ENCODE measurements around the gene CTBP2.

The CTBP2 gene

DNA sequence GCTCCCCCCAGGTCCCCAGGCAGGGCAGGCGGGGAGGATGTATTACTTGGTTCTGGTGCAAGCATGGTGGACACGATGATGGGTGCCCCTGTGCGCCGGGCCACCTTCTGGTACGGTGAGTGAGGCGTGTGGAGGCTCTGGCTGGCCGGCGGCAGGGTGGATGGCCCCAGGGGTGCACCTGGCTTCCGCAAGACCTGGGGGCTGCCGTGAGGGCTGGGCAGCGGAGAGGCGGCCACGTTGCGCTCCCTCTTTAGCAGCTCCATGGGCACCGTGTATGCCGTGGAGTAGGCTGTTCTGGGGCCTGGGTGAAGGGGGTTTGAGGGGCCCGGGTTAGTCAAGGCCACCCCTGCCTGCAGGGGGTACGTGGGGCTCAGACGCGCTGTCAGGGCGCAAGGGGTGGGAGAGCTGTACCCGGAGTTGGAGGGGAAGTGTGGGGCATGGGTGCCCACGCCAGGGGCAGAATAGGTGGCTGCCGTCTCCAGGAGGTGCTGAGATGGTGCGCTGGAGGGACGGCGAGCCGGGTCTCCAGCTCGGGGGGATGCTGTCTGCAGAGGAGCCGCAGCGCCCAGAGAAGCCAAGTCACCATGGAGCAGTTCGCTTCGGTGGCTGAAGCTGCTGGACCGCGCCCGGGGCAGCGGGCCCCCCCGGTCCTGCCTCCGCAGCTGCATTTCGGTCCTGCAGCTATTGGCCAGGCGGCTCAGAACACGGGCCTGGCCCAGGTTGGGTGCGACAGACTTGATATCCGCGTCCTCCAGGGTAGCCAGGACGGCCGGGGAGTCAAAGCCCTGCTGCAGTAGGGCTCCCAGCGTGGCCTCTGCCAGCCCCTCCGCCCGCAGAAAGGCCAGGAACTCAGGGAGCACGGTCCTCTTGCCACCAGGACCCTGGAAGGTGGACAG is 134.1 kb downstream of the CTBP2 start:
- Histone ChIP-seq H3K4me3 (replicated peaks; ENCODE audit: low read depth, low read length) (no peak overlapping the region), H3K27me3 (replicated peaks; ENCODE audit: control insufficient read depth, insufficient read depth, low read length) (no peaks in the 10 kb centered on the region; the same call in 1 of the 2 replicates), H3K36me3 (ENCODE audit: control insufficient read depth, insufficient read depth, low read length) (no peaks in the 10 kb centered on the region)
- no peak for DNase-seq (ENCODE audit: extremely low read depth, insufficient read length)
- TF ChIP-seq, protein P1, sequence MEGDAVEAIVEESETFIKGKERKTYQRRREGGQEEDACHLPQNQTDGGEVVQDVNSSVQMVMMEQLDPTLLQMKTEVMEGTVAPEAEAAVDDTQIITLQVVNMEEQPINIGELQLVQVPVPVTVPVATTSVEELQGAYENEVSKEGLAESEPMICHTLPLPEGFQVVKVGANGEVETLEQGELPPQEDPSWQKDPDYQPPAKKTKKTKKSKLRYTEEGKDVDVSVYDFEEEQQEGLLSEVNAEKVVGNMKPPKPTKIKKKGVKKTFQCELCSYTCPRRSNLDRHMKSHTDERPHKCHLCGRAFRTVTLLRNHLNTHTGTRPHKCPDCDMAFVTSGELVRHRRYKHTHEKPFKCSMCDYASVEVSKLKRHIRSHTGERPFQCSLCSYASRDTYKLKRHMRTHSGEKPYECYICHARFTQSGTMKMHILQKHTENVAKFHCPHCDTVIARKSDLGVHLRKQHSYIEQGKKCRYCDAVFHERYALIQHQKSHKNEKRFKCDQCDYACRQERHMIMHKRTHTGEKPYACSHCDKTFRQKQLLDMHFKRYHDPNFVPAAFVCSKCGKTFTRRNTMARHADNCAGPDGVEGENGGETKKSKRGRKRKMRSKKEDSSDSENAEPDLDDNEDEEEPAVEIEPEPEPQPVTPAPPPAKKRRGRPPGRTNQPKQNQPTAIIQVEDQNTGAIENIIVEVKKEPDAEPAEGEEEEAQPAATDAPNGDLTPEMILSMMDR (IDR thresholded peaks at IDR 0.05; ENCODE audit: insufficient read depth, low read length, poor library complexity, severe bottlenecking) = no peak

DNA sequence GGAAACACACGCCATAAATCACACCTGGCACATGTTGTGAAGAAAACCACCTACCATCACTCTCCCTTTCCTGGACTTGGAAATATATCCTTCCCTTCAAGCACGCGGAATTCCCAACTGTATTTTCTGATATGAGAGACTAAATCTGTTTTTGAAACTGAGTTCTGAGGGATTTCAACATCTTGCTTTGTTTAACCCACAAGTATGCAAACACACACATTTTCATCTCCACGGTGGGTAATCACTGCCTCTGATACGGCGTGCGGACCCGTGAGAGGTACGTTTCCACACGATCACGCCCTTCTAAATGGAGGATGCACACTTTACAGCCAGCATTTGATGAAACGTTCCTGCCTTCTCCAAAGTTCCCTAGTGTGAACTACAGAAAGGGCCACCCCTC is 135.0 kb downstream of the CTBP2 start:
- DNase-seq (ENCODE audit: extremely low read depth, insufficient read length) = no peak
- TF ChIP-seq, protein P1 (IDR thresholded peaks at IDR 0.05; ENCODE audit: insufficient read depth, low read length, poor library complexity, severe bottlenecking) = no peak
- Histone ChIP-seq H3K36me3 (ENCODE audit: control insufficient read depth, insufficient read depth, low read length) (no peaks in the 10 kb centered on the region), H3K4me3 (replicated peaks; ENCODE audit: low read depth, low read length) (no peak overlapping the region), H3K27me3 (replicated peaks; ENCODE audit: control insufficient read depth, insufficient read depth, low read length) (no peaks in the 10 kb centered on the region; the same call in 1 of the 2 replicates)

DNA sequence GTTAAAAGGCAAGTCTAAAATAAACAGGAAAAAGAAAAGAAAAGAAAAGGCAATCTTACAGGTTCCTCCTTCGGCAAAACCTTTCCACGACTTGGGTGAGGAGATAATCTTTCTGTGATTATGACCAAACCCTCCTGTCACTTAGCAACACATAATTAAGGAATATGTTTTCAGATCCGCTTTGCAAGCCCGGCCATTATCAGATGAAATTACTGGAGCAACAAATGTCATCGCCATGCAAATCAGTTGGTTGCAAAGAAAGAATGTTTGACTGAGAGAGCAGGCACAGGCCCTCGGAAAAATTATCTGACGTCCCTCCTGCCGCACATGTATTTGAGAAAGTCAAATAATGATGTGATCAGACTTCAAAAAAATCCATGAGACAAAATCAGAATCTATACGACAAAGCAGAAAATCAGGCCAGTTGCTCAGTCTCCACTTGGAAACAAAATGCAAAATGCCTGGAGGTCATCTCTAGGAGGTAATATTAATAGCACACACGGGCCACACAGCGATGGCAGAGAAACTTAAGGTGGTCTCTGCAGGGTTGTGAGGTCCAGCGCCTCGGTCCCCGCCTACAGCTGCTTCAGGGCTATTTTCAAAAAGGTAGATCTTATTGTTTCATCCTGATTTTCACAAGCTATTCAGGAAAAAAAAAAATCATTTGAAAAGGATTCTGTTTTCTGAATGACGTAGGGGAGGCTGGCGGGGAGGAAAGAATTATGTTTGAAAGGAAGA is 135.7 kb downstream of the CTBP2 start:
- Histone ChIP-seq H3K27me3 (replicated peaks; ENCODE audit: control insufficient read depth, insufficient read depth, low read length) (no peaks in the 10 kb centered on the region; the same call in 1 of the 2 replicates), H3K36me3 (ENCODE audit: control insufficient read depth, insufficient read depth, low read length) (no peaks in the 10 kb centered on the region), H3K4me3 (replicated peaks; ENCODE audit: low read depth, low read length) (no peak overlapping the region)
- TF ChIP-seq, protein P1 (IDR thresholded peaks at IDR 0.05; ENCODE audit: insufficient read depth, low read length, poor library complexity, severe bottlenecking) = no peak
- no peak for DNase-seq (ENCODE audit: extremely low read depth, insufficient read length)

DNA sequence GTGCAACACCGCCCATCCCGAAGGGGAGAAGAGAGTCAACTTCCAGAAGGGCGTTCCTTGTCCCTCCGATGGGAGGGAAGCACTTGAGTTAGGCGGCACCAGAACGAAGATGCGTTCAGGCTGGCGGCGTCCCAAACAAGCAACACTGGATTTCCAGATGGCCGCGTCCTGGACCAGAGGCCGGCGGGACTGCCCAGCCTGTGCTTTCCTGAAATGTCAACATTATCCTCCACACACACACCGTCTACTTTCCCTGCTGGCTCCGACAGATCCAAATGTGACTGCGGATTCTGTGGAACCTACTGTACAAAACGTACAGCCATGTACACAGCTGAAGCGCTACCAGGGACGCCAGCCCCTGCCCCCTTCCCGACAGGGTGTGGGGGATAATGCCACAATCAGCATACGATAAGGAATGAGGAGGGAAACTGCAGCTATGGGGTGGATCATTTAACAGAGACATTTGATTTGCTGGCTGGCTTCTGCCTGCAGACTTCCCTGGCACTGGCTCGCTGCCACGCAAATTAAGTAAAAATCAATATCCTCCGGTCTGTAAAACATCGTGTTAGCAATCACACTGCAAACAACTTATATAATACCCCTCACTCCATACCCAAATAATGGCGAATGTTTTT is 136.4 kb downstream of the CTBP2 start:
- DNase-seq (ENCODE audit: extremely low read depth, insufficient read length) = no peak
- TF ChIP-seq, protein P1 (IDR thresholded peaks at IDR 0.05; ENCODE audit: insufficient read depth, low read length, poor library complexity, severe bottlenecking) = no peak
- Histone ChIP-seq H3K36me3 (ENCODE audit: control insufficient read depth, insufficient read depth, low read length) (no peaks in the 10 kb centered on the region), H3K4me3 (replicated peaks; ENCODE audit: low read depth, low read length) (no peak overlapping the region), H3K27me3 (replicated peaks; ENCODE audit: control insufficient read depth, insufficient read depth, low read length) (no peaks in the 10 kb centered on the region; the same call in 1 of the 2 replicates)

DNA sequence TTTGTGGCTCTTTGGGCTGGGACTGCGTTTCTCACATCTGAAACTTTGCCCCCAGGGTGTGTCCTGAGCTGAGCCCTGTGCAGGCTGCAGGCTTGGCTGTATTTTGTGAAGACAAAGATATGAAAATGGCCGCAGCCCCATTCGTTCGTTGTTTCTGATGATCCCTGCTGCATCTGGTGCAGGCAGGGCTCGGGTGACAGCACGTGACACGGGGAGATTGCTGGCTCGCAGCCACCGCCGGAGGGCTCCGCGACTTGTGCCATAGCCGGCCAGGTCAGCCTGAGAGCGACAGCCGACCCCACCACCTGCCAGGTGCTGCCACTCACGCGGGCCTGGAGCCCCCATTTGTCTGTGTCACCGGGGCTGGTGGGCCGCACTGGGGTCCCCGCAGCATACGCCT is 137.1 kb downstream of the CTBP2 start:
- TF ChIP-seq, protein P1 (IDR thresholded peaks at IDR 0.05; ENCODE audit: insufficient read depth, low read length, poor library complexity, severe bottlenecking) = no peak
- no peak for DNase-seq (ENCODE audit: extremely low read depth, insufficient read length)
- Histone ChIP-seq H3K36me3 (ENCODE audit: control insufficient read depth, insufficient read depth, low read length) (no peaks in the 10 kb centered on the region), H3K27me3 (replicated peaks; ENCODE audit: control insufficient read depth, insufficient read depth, low read length) (no peaks in the 10 kb centered on the region; the same call in 1 of the 2 replicates), H3K4me3 (replicated peaks; ENCODE audit: low read depth, low read length) (no peak overlapping the region)

All from GM06990 (cell line).